GM21528 (cell line): ENCODE data around the gene RCN2.

Source experiments
- ATAC-seq: cut with Tn5 transposase; IDR thresholded peaks from one replicate; pipeline ENCODE4 v1.9.1; 2021; ENCODE audit warnings: mild to moderate bottlenecking, moderate library complexity; ENCODE audit not compliant: unreplicated experiment, low FRiP score

The RCN2 gene

GRCh38 chr15:76972389-76973361 lies 41.1 kb downstream of the RCN2 start:
- no peak for ATAC-seq

DNA sequence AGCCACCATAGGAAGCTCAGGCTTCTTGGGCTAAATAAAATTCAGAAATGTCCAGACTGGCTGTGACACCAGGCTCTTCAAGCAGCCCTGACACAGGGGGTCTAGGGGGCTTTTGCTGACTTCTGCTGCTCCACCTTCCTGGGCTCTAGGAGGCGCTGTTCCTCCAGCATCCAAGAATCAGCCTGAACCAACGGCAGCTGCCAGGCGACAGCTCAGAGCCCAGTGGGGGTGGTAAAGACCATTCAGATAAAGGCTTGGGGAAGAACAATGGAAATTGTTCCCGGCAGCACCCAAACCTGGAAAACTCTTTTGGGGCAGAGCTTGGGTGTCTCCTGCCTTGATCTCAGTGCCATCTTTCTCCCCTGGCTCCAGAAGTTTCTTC lies 41.8 kb downstream of the RCN2 start:
- no peak for ATAC-seq

DNA sequence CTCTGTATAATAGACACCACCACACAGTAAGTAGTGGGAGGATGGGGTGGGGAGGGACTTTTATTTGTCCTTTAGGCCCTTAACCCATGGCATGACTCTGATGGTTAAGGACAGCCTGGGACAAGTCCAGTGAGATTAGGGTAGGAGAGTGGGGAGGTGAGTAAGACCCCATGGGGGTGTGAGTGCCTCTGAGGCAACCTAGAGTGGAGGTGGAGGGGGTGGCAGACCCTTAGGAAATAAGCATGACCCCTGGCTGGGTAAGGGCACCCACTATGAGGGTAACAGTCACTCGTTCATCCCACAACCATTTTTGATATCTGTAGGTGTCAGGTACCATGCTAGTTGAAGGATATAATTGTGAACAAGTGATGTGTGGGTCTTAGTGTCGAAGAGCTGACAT lies 42.4 kb downstream of the RCN2 start:
- no peak for ATAC-seq

DNA sequence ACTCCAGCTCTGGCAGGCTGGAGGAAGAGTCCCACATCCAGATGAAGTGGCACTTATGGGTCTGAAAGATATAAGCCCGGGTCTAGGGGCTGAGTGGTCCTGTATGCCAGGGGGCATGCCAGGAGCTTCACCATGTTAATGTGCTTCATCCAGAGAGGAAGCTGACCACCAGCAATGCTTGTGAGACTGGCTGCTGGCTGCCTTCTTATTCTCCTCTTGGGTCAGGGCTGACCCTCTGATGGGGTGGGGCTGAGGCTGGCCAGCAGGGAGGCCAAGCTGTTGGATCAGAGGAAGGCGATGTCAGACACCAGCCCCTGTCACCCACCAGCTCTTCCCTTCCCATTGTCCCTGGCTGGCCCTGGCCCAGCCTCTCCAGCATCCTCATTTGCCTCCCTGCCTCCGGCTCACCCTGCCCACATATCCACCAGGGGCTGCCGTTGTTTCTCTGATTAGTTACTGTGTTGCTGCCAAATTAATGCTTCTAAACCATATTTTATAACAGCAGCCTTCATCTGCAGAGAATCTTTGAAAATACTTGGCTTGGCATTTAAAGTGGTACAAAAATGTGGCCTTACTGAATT lies 43.0 kb downstream of the RCN2 start:
- ATAC-seq, result no peak

DNA sequence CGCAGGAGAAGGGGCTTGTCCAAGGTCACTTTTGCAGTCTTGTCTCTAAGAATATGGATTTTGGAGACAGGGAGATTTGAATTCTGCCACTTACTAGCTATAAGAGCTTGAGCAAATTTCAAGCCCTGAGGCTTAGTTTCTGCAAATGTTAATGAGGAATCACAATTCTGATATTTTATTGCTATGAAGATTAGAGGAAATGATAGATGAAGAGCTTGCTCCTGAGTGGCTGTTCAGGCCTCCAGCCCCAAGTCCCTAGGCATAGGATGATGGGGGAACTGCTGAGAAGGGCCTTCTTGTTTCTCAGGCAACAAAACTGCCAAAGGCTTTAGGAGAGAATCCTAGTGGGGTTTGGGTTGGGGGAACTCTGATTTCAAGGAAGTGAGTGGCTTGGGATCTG lies 44.6 kb downstream of the RCN2 start:
- no peak for ATAC-seq

GRCh38 chr15:76976572-76977270 lies 45.2 kb downstream of the RCN2 start:
- no peak for ATAC-seq

DNA sequence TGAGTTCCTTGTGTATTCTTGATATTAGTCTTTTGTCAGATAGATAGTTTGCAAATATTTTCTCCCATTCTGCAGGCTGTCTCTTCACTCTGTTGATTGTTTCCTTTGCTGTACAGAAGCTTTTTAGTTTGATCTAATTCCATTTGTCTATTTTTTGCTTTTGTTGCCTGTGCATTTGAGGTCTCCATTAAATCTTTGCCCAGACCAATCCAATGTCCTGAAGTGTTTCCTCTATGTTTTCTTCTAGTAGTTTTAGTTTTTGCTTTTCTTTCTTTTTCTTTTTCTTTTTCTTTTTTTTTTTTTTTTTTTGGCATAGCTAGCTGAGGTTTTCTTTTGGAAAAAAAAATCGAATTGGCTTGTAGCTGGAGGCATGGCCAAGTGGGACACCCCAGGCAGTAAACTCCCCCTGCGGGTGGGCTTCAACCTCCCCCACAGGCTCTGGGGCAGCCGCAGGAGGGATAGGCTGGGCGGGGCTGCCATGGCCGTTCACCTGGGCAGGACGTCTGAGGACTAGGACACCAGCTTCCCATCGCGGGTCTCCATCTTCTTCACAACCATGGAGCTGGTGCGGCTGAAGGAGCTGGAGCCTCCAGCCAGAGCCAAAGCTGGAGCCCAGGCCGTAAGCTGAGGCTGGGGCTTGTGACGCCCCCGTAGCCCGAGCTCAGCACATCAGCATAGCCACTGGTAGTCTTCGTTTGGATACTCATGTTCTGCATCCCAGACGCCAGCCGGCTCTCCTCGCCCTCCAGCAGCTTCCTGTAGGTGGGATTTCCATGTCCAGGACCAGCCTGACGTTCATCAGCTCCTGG lies 47.2 kb downstream of the RCN2 start:
- ATAC-seq, result no peak

GRCh38 chr15:76979331-76979925 lies 47.9 kb downstream of the RCN2 start:
- no peak for ATAC-seq

DNA sequence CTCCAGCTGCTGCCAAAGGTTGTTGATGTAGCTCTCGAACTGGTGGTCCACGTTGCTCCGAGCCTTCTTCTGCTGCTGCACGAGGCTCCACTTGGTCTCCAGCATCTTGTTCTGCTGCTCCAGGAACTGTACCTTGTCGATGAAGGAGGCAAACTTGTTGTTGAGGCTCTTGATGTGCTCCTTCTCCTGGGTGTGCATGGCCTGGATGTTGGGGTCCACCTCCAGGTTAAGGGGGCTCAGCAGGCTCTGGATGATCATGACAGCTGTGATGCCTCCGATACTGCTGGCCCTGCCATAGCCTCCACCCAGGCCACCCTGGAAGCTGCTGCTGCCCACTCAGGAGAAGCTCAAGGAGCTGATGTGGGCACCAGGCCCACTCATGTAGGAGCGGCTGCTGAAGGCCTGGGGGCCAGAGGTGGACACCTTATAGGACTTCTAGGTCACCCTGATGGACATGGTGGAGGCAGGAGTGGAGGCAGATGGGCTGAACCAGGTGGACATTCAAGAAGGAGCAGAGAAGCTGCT lies 48.5 kb downstream of the RCN2 start:
- no peak for ATAC-seq

DNA sequence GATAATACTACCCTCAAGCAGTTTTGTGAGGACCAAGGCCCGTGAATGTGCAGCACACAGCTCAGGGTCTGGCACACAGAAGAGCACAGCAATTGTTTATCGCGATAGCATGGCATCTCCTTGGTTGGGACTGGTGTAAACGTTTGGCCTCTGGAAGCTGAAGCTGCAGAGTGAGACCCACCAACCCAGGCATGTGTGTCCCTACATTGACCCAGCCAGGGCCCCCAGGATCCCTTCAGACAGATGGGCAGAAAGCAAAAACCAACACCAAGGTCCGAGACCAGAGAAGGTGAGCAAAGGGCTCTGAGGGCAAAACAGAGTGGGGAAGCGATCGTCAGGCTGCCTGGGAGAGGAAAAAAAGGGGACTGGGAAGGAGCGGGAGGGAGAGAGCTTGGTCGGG lies 50.8 kb downstream of the RCN2 start:
- no peak for ATAC-seq

- no peak for ATAC-seq
Measured at GRCh38 chr15:76982756-76983155, 51.2 kb downstream of the RCN2 start.

DNA sequence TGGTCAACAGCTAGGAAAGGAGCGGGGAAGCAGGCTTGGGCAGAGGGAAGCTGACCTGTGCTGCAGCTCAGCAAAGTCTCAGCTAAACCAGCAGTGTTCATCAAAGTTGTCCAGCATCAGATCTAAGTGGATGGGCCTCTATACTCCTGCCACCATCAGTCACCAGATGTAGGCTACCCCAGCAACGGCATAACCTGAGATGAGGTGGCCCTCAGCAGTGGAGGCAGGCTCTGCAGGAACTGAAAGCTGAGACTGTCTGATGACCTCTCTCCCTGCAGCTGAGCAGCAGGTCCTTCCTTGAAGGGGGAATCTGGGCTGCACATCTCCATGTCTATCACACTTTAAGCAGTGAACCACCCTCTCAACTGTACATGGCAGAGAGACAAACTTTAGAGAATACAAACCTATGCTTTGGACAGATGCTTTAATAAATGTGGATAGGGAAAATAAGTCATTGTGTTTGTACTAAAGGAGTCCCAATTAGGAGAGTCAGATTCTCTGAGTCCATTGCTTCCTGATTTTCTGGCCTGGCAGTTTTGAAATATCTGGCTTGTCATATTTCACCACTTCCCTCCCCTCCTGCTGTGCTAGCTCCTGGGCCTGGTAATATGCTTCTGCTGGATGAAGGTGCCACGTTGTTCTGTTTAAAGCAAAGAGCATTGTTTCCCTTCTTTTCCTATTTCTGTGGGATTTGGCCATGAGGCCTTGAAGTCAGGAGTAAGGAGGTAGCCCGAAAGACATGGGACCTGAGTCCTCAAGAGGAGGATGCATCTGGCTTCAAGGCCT lies 52.2 kb downstream of the RCN2 start:
- no peak for ATAC-seq

DNA sequence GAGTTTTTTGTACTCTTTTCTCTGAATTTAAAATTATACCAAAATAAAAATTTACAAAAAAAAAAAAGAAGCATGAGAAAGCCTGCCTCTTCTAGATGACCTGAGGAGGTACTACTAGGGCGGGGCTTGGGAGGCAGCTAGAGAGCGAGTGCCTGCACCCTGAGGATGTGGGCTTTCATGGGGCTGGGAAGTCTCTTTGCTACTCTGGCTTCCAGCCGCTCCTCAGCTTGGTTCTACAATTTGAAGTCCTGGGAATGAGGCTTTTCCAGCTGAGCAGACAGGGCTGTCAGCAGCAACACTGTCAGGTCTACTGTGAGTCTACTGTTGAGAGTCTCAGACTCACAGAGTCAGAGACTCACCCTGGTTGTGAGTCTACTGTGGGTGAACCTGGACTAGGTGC lies 55.2 kb downstream of the RCN2 start:
- no peak for ATAC-seq

- no peak for ATAC-seq
Measured at GRCh38 chr15:76987276-76987675, 55.7 kb downstream of the RCN2 start.

- peak; percentile 70 for ATAC-seq
Measured at GRCh38 chr15:76987896-76988860, 56.6 kb downstream of the RCN2 start.

- no peak for ATAC-seq
Measured at GRCh38 chr15:76988867-76989780, 57.6 kb downstream of the RCN2 start.

GRCh38 chr15:76991048-76991447 lies 59.5 kb downstream of the RCN2 start:
- no peak for ATAC-seq
